ENCODE measurements around the gene AK8.
"Not testable (repeated sequence)": the region's sequence is repeated elsewhere in the genome, so short reads cannot be mapped to it uniquely, and the experiment has no call there.

The AK8 gene

GRCh38 chr9:132722564-132723065 lies 155.5 kb downstream of the AK8 start:
- H3K9me3 ChIP-seq (ENCODE audit: control insufficient read depth in 2 of 2, low read length in 2 of 2) = no peaks in the 10 kb centered on the region
- no peaks in the 10 kb centered on the region for H3K36me3 ChIP-seq (ENCODE audit: control insufficient read depth in 2 of 2, insufficient read depth in 2 of 2, low read length in 2 of 2)
- H3K4me1 ChIP-seq (ENCODE audit: control insufficient read depth in 2 of 2, insufficient read depth in 2 of 2, low read length in 2 of 2) = no peaks in the 10 kb centered on the region
- H3K4me3 ChIP-seq (ENCODE audit: low read length in 2 of 2) = no peak overlapping the region
- no peak overlapping the region for H3K27ac ChIP-seq (ENCODE audit: low read depth in 2 of 2, low read length in 2 of 2)
- H3K27me3 ChIP-seq (ENCODE audit: control insufficient read depth in 2 of 2, insufficient read depth in 2 of 2, low read length in 2 of 2) = peaks cover 3 to 4% of the 10 kb centered on the region in 2 donors
- H3K9ac ChIP-seq (ENCODE audit: low read depth in 1 of 2, low read length in 2 of 2) = no peak overlapping the region

DNA sequence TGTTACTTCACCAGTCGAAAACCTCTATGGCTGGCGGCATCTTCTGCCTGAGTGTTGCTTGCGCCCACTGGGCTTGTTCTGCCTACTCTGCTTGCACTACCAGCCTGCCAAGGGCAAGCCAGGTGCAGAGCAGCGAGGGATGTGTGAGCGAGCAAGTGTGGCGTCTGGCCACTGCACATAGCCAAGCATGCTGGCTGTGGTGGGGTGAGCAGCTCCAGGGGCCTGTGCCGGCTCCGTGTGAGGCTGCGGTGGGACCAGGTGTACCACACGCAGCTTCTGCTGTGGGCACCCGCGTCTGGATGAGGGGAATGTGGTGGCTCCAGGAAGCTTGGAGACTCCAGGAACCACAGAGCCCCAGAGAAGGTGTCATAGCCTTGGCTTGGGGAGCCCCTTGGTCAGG lies 156.4 kb downstream of the AK8 start:
- no peaks in the 10 kb centered on the region for H3K4me1 ChIP-seq (ENCODE audit: control insufficient read depth in 2 of 2, insufficient read depth in 2 of 2, low read length in 2 of 2)
- H3K9me3 ChIP-seq (ENCODE audit: control insufficient read depth in 2 of 2, low read length in 2 of 2) = no peaks in the 10 kb centered on the region
- H3K27ac ChIP-seq (ENCODE audit: low read depth in 2 of 2, low read length in 2 of 2) = no peak overlapping the region
- no peak overlapping the region for H3K4me3 ChIP-seq (ENCODE audit: low read length in 2 of 2)
- H3K27me3 ChIP-seq (ENCODE audit: control insufficient read depth in 2 of 2, insufficient read depth in 2 of 2, low read length in 2 of 2) = peaks cover 3 to 7% of the 10 kb centered on the region in 2 donors
- H3K9ac ChIP-seq (ENCODE audit: low read depth in 1 of 2, low read length in 2 of 2) = no peak overlapping the region
- H3K36me3 ChIP-seq (ENCODE audit: control insufficient read depth in 2 of 2, insufficient read depth in 2 of 2, low read length in 2 of 2) = no peaks in the 10 kb centered on the region

GRCh38 chr9:132718381-132718928 lies 159.6 kb downstream of the AK8 start:
- H3K9ac ChIP-seq (ENCODE audit: low read depth in 1 of 2, low read length in 2 of 2); H3K27me3 ChIP-seq (ENCODE audit: control insufficient read depth in 2 of 2, insufficient read depth in 2 of 2, low read length in 2 of 2): not testable (repeated sequence)

GRCh38 chr9:132717326-132717945 lies 160.6 kb downstream of the AK8 start:
- Histone ChIP-seq H3K27me3 (ENCODE audit: control insufficient read depth in 2 of 2, insufficient read depth in 2 of 2, low read length in 2 of 2) (peaks cover 3 to 7% of the 10 kb centered on the region in 2 donors), H3K36me3 (ENCODE audit: control insufficient read depth in 2 of 2, insufficient read depth in 2 of 2, low read length in 2 of 2) (no peaks in the 10 kb centered on the region), H3K27ac (ENCODE audit: low read depth in 2 of 2, low read length in 2 of 2) (no peak overlapping the region), H3K4me3 (ENCODE audit: low read length in 2 of 2) (no peak overlapping the region), H3K4me1 (ENCODE audit: control insufficient read depth in 2 of 2, insufficient read depth in 2 of 2, low read length in 2 of 2) (no peaks in the 10 kb centered on the region), H3K9me3 (ENCODE audit: control insufficient read depth in 2 of 2, low read length in 2 of 2) (no peaks in the 10 kb centered on the region), H3K9ac (ENCODE audit: low read depth in 1 of 2, low read length in 2 of 2) (no peak overlapping the region)

More at GRCh38 chr9:132718381-132718928, 159.6 kb downstream of the AK8 start:
- not testable (repeated sequence) for H3K36me3 ChIP-seq (ENCODE audit: control insufficient read depth in 2 of 2, insufficient read depth in 2 of 2, low read length in 2 of 2); H3K4me1 ChIP-seq (ENCODE audit: control insufficient read depth in 2 of 2, insufficient read depth in 2 of 2, low read length in 2 of 2); H3K9me3 ChIP-seq (ENCODE audit: control insufficient read depth in 2 of 2, low read length in 2 of 2); H3K27ac ChIP-seq (ENCODE audit: low read depth in 2 of 2, low read length in 2 of 2); H3K4me3 ChIP-seq (ENCODE audit: low read length in 2 of 2)

GRCh38 chr9:132716007-132716406 lies 162.1 kb downstream of the AK8 start:
- Histone ChIP-seq H3K27me3 (ENCODE audit: control insufficient read depth in 2 of 2, insufficient read depth in 2 of 2, low read length in 2 of 2) (peaks cover 3 to 7% of the 10 kb centered on the region in 2 donors), H3K27ac (ENCODE audit: low read depth in 2 of 2, low read length in 2 of 2) (no peak overlapping the region), H3K4me1 (ENCODE audit: control insufficient read depth in 2 of 2, insufficient read depth in 2 of 2, low read length in 2 of 2) (no peaks in the 10 kb centered on the region), H3K36me3 (ENCODE audit: control insufficient read depth in 2 of 2, insufficient read depth in 2 of 2, low read length in 2 of 2) (no peaks in the 10 kb centered on the region), H3K9ac (ENCODE audit: low read depth in 1 of 2, low read length in 2 of 2) (no peak overlapping the region), H3K9me3 (ENCODE audit: control insufficient read depth in 2 of 2, low read length in 2 of 2) (no peaks in the 10 kb centered on the region), H3K4me3 (ENCODE audit: low read length in 2 of 2) (no peak overlapping the region)

DNA sequence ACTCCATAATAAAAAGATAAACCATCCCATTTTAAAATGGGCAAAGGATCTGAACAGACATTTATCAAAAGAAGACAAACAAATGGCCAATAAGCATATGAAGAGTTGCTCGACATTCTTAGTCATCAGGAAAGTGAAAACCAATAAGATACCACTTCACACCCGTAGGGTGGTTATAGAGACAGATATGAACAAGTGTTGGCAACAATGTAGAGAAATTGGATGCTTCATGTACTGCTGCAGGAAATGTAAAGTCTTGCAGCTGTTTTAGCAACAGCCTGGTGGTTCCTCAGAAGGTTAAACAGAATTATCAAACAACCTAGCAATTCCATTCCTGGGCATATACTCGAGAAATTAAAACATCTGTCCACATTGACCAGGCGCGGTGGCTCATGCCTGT lies 165.3 kb downstream of the AK8 start:
- Histone ChIP-seq H3K27ac (ENCODE audit: low read depth in 2 of 2, low read length in 2 of 2) (no peak overlapping the region), H3K27me3 (ENCODE audit: control insufficient read depth in 2 of 2, insufficient read depth in 2 of 2, low read length in 2 of 2) (peaks cover 0 to 4% of the 10 kb centered on the region in 2 donors), H3K4me1 (ENCODE audit: control insufficient read depth in 2 of 2, insufficient read depth in 2 of 2, low read length in 2 of 2) (no peaks in the 10 kb centered on the region), H3K36me3 (ENCODE audit: control insufficient read depth in 2 of 2, insufficient read depth in 2 of 2, low read length in 2 of 2) (no peaks in the 10 kb centered on the region), H3K4me3 (ENCODE audit: low read length in 2 of 2) (no peak overlapping the region), H3K9me3 (ENCODE audit: control insufficient read depth in 2 of 2, low read length in 2 of 2) (no peaks in the 10 kb centered on the region), H3K9ac (ENCODE audit: low read depth in 1 of 2, low read length in 2 of 2) (no peak overlapping the region)

DNA sequence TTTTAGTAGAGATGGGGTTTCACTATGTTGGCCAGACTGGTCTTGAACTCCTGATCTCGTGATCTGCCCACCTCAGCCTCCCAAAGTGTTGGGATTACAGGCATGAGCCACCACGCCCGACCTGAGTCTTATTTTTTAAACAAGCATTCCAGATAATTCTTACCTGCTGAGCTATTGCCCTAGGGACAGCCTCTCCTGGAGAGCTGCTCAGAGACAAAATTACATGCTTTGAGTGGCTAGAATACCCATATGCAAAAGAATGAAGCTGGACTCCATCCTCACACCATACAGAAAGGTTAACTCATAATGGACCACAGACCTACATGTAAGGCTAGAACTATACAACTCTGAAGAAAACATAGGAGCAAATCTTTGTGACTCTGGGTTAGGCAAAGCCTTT lies 166.2 kb downstream of the AK8 start:
- Histone ChIP-seq H3K4me1 (ENCODE audit: control insufficient read depth in 2 of 2, insufficient read depth in 2 of 2, low read length in 2 of 2) (no peaks in the 10 kb centered on the region), H3K9ac (ENCODE audit: low read depth in 1 of 2, low read length in 2 of 2) (no peak overlapping the region), H3K36me3 (ENCODE audit: control insufficient read depth in 2 of 2, insufficient read depth in 2 of 2, low read length in 2 of 2) (no peaks in the 10 kb centered on the region), H3K4me3 (ENCODE audit: low read length in 2 of 2) (no peak overlapping the region), H3K9me3 (ENCODE audit: control insufficient read depth in 2 of 2, low read length in 2 of 2) (no peaks in the 10 kb centered on the region), H3K27ac (ENCODE audit: low read depth in 2 of 2, low read length in 2 of 2) (no peak overlapping the region), H3K27me3 (ENCODE audit: control insufficient read depth in 2 of 2, insufficient read depth in 2 of 2, low read length in 2 of 2) (no peaks in the 10 kb centered on the region)

GRCh38 chr9:132711152-132711551 lies 166.9 kb downstream of the AK8 start:
- H3K36me3 ChIP-seq (ENCODE audit: control insufficient read depth in 2 of 2, insufficient read depth in 2 of 2, low read length in 2 of 2); H3K4me3 ChIP-seq (ENCODE audit: low read length in 2 of 2); H3K27ac ChIP-seq (ENCODE audit: low read depth in 2 of 2, low read length in 2 of 2); H3K4me1 ChIP-seq (ENCODE audit: control insufficient read depth in 2 of 2, insufficient read depth in 2 of 2, low read length in 2 of 2); H3K27me3 ChIP-seq (ENCODE audit: control insufficient read depth in 2 of 2, insufficient read depth in 2 of 2, low read length in 2 of 2); H3K9me3 ChIP-seq (ENCODE audit: control insufficient read depth in 2 of 2, low read length in 2 of 2); H3K9ac ChIP-seq (ENCODE audit: low read depth in 1 of 2, low read length in 2 of 2): not testable (repeated sequence)

DNA sequence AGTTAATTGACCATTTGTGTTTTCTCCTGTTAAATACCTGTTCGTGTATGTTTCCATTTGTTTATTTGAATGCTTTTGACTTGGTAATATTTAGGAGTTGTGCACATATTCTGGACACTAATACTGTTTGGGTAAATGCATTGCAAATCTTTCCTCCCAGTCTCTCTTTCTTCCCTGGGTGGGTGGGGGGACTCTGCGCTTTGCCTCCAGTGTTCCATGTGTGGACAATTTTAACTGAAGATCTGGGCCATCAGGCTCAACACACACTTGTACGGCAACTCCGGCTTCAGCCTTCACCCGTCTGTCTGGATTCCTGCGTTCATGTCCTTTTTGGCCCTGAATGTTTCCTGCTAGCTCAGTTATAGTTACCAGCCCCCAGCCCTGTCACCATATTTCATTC lies 167.8 kb downstream of the AK8 start:
- H3K9me3 ChIP-seq (ENCODE audit: control insufficient read depth in 2 of 2, low read length in 2 of 2) = no peaks in the 10 kb centered on the region
- H3K27me3 ChIP-seq (ENCODE audit: control insufficient read depth in 2 of 2, insufficient read depth in 2 of 2, low read length in 2 of 2) = no peaks in the 10 kb centered on the region
- H3K4me1 ChIP-seq (ENCODE audit: control insufficient read depth in 2 of 2, insufficient read depth in 2 of 2, low read length in 2 of 2) = no peaks in the 10 kb centered on the region
- no peaks in the 10 kb centered on the region for H3K36me3 ChIP-seq (ENCODE audit: control insufficient read depth in 2 of 2, insufficient read depth in 2 of 2, low read length in 2 of 2)
- no peak overlapping the region for H3K27ac ChIP-seq (ENCODE audit: low read depth in 2 of 2, low read length in 2 of 2)
- no peak overlapping the region for H3K4me3 ChIP-seq (ENCODE audit: low read length in 2 of 2)
- H3K9ac ChIP-seq (ENCODE audit: low read depth in 1 of 2, low read length in 2 of 2) = no peak overlapping the region

DNA sequence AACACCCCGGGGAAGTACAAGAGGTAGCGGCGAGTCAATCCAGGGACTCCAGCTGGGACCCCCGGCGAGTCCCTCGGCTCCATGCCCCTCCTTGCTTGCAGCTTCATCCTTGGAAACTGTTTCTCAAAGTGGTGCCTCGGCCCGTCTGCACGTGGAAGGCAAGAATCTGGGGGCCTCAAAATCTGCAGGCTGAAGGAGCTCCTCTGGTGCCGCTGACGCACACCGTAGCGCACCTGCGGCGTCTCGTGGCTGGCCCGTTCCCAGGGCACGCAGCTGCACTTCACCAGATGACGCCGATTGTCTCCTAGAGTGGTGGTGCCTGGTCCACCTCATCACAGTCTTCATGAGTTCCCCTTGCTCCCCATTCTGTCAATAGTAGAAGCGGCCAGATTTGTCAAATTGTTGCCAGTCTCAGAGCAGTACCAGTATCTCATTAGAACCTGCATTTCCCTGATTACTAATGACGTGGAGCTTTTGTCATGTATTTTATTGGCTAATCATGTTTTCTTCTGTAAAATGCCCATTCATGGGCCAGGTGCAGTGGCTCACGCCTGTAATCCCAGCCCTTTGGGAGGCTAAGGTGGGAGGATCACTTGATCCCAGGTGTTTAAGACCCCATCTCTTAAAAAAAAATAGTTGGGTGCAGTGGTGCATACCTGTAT lies 169.2 kb downstream of the AK8 start:
- H3K9ac ChIP-seq (ENCODE audit: low read depth in 1 of 2, low read length in 2 of 2) = no peak overlapping the region
- no peak overlapping the region for H3K27ac ChIP-seq (ENCODE audit: low read depth in 2 of 2, low read length in 2 of 2)
- H3K9me3 ChIP-seq (ENCODE audit: control insufficient read depth in 2 of 2, low read length in 2 of 2) = no peaks in the 10 kb centered on the region
- no peaks in the 10 kb centered on the region for H3K27me3 ChIP-seq (ENCODE audit: control insufficient read depth in 2 of 2, insufficient read depth in 2 of 2, low read length in 2 of 2)
- H3K4me3 ChIP-seq (ENCODE audit: low read length in 2 of 2) = no peak overlapping the region
- H3K36me3 ChIP-seq (ENCODE audit: control insufficient read depth in 2 of 2, insufficient read depth in 2 of 2, low read length in 2 of 2) = no peaks in the 10 kb centered on the region
- no peaks in the 10 kb centered on the region for H3K4me1 ChIP-seq (ENCODE audit: control insufficient read depth in 2 of 2, insufficient read depth in 2 of 2, low read length in 2 of 2)

Data from mucosa of rectum (tissue), 2 donors.